HG03066 (cell line): Measurements from ENCODE around the gene NQO2.

Source experiments
- ATAC-seq: cut with Tn5 transposase; IDR thresholded peaks from one replicate; pipeline ENCODE4 v1.9.1; 2021; ENCODE audit warnings: low read depth; ENCODE audit not compliant: unreplicated experiment

NQO2 gene

DNA sequence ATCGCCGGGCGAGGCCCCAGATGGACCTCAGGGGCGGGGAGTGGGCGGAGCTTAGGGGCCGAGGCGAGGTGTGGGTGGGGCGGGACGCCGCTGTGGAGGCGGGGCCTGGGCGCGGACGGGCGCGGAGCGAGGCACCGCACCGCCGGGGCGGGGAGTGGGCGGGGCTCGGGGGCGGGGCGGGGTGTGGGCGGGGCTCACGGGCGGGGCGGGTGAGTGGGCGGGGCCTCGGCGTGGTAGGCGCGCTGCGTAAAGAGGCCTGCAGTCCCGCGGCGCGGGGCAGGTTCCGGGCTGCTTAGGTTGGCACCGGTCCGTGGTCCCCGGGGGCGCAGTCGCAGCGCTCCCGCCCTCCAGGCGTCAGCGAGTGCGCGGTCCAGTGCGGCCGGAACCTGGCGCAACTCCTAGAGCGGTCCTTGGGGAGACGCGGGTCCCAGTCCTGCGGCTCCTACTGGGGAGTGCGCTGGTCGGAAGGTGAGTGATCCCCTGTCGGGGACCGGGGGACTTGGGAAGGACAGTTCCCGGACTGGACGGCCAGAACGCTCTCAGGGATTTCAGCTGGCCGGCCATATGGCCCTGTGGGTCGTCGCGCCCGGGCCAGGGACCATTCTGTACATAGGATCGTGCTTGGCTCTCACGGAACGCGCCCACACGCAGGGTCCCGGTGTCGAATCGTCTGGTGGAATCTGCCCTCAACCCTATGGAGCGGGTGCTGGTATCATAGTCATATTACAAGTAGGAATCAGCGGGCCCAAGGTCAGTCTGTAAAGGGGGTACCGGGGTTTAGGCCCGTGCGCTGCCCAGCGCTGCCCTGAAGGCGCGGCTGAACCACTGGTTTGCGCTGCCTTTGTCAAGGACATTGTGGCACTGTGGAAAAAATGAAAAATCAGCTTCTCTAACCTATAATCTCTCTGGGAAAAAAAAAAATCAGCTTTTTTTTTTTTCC, at the start of gene NQO2:
Gene NQO2, plus strand, starts transcription at position 277 of the 940 bp plus-strand sequence. CDS start 6,659 bp downstream, outside the sequence.
- peak; percentile 65 for ATAC-seq

- no peak for ATAC-seq
Observed at GRCh38 chr6:2950713-2951112, 49.0 kb upstream of the NQO2 start.

DNA sequence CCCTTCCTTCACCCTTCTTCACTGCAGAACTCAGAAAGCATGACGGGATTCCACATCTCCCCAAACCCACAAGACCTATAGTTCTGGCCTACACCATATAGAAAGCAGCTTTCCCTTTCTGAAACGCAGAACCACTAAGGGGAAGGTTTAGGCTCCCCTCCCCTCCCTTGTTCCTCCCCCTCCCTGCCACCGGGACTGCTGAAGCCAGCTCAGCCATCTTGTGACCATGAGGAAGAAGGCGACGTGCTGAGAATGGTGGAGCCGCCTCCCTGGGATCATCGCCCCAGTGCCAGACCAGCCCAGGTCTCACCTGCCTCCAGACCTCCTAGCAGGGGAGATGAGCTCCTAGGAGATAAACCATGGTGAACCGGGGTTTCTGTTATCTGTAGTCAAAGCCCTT, 48.0 kb upstream of the NQO2 start:
- no peak for ATAC-seq

DNA sequence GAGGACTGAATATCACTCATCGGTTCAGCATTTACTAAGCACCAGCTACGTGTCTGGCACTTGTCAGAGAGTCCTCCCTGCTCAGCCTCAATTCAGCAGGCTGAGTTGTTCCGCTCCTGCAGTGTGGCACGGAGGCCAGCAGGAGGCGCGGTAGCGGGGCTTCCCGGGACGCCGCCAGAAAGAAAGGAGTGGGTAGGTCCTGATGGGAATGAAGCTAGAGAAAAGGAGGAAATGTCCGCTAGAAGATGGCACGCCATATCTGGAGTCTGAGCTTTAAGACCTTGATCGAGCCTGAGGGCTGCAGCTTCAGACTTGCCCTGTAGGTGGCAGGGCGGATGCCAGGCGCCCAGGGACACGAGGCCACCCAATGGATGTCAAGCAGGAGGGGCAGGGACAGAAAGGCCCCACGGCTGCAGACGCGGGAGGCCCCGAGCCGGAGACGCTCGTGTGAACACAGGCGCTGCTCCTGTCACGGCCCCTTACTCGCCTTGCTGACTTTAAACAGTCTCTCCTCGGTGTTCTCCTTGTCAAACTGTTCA, 47.1 kb upstream of the NQO2 start:
- peak; percentile 66 for ATAC-seq

DNA sequence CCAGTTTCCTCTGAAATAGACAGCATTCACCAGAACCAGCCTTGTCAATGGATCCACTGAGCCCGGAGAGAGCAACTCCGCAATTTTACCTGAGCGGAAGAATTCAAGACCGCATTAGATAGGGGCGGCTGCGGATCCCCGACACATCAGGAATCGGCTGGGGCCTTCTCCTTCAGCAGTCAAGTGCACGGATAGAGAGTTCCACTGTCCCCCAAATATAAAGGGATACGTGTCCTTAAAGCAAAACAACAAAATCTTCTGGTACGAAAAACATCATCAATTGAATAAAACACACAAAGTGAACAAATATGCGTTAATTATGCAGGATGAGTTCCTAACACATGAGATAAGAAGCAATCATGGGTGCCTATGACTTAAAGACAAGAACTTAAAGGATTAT, 46.6 kb upstream of the NQO2 start:
- ATAC-seq, result no peak

DNA sequence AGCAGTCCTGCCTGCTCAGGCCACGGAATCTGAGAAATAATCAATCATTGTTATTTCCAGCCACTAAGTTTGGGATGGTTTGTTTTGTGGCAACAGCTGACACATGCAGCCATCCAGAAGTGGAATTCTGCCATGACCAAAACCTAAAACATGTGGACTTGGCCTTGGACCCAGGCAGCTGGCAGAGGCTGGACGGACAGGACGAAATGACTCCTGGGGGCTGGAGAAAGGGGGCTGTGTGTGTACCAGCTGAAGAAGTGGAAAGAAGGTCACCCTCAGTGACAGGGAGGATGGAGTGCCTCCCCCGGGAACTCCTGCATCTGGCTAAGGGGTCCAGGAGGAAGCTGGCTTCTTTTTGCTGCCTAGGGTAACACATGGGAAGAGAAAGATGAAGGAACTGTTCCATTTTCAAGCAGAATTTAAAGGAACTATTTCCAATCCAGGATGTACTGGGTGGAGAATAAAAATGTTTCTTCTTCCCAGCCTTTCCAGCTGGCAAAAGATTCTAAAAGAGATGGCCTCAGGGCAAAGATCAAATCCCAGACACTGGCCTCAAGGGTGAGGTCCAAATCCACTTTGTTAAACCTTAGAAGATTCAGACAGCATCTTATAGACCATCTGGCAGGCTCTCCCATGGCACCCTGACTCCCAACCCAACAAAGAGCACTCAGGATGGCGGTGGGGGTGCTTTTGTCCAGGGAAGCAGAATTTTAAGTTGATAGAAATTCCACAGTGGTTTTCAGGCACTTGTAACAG, 42.6 kb upstream of the NQO2 start:
- no peak for ATAC-seq

DNA sequence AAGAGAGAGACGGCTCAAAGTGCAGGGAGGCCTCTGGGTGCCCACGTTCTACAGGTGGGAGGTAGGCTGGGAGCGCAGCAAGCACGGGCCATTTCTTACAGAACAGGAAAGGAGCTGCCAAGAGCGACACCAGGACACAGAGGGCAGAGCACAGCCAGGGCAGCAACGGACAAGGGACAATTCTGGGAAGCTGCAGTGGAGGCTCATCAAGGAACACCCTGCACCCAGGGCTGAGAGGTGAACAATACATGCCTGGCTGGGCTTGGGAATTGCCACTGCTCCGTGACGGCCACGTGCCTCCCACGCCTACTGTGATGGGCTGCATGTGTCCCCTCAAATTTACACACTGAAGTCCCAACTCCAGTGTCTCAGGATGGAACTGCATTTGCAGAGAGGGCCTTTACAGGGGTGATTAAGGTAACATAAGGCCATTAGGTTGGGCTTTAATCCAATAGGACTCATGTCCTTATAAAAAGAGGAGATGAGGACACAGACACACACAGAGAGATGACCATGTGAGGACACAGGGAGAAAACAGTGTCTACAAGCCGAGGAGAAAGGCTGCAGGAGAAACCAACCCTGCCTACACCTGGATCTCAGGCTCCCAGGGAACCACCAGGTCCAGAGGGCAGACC, 41.9 kb upstream of the NQO2 start:
- no peak for ATAC-seq

DNA sequence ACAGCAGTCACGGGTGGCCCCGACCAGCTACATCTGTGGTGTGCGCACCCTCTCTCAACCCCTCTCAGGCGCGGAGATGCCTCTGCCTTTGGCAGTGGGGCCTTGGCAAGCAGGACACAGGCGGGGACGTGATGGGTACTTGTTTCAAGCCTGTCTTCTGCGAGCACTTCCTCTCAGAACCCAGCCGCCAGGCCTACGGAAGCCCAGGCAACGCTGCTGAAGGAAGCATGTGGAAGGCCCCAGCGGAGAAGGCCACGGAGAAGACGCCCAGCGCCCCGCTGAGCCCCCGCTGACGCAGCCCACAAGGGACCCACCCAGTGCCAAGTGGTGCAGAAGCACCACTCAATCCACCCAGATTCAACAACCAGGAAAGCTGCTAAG, 41.4 kb upstream of the NQO2 start:
- no peak for ATAC-seq

- ATAC-seq, result no peak
Observed at GRCh38 chr6:2958776-2959175, 40.9 kb upstream of the NQO2 start.

- no peak for ATAC-seq
Observed at GRCh38 chr6:2959909-2960719, 39.6 kb upstream of the NQO2 start.

GRCh38 chr6:2960935-2961334, 38.8 kb upstream of the NQO2 start:
- ATAC-seq, result no peak

- ATAC-seq, result no peak
Observed at GRCh38 chr6:2961506-2961905, 38.2 kb upstream of the NQO2 start.

DNA sequence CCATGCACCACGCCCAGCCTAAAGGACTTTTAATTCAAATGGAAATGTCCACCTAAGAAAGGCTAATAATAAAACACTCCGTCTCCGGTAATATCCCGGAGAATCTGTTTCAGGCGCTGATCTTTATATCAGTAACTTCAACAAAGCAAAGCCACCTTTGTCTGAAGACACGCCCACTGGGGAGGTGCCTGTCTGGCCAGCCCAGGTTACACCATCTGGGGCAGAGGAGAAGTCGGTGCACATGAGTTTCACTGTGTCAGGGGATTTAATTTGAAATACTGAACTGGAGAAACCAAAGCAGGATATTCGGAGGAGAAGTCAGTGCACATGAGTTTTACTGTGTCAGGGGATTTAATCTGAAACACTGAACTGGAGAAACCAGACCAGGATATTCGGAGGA, 37.7 kb upstream of the NQO2 start:
- no peak for ATAC-seq

DNA sequence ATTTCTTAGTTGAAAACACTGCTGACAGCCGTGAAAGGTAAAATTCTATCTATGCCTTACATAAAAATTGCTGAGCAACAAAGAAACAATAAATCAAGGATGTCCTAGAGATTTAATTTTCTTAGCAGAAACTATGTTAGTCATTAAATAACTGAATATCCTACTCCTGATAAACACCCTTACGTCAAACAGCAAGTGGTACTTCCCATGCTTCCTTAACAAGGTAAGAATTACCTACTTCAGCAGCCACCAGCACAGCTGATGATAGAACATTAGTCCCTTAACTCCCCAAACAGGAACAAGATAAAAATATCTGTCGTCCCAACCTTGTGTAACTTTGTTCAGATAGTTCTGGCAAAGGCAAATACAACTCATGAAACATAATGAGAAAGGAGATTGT, 37.1 kb upstream of the NQO2 start:
- ATAC-seq, result no peak

GRCh38 chr6:2963756-2964155, 35.9 kb upstream of the NQO2 start:
- no peak for ATAC-seq

DNA sequence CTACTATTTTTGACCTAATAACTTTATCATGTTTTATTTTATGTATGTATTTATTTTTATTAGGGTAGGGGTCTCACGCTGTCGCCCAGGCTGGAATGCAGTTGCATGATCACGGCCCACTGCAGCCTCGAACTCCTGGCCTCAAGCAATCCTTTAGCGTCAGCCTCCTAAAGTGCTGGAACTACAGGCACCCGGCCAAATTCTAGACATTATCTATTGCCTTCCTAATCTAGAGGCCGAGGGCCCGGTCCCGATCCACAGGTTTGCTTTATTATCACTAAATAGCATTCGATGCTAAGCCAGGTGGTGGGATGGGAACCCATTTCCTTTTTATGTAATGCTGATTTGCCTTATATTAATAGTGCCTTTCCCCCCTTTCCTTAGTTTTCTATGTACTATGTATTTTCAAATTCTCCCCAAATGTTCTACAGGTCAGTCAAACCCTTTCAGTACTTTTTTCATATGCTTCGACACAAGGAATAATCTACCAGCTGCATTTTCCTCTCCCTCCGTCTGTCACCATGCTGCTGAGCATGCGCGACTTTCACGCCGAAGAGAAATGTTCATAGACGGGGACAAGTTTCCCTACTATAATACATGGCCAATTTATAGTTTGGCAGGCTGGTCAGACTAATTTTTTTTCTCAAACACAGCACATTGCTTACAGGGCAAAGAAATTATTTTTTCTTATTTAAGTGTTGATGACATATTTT, 34.7 kb upstream of the NQO2 start:
- ATAC-seq, result no peak

DNA sequence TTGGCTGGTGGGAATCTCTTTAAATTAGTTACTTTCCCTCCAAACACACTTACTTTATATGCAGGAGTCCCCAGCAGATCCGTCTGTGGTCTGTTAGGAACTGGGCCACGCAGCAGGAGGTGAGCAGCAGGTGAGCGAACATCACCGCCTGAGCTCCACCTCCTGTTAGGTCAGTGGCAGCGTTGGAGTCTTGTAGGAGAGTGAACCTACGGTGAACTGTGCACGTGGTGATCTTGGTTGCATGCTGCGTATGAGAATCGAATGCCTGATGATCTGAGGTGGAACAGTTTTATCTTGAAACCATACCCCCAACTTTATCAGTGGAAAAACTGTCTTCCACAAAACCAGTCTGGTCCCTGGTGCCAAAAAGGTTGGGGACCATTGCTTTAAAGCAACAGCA, 33.3 kb upstream of the NQO2 start:
- ATAC-seq, result no peak

DNA sequence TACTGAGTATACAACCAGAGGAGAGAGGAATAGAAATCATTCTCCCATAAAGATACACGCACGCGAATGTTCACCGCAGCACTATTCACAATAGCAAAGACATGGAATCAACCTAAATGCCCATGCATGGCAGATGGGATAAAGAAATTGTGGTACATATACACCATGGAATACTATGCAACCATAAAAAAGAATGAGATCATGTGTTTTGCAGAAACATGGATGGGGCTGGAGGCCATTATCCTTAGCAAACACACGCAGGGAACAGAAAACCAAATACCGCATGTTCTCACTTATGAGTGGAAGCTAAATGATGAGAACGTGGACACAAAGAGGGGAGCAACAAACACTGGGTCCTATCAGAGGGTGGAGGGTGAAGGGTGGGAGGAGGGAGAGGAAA, 31.8 kb upstream of the NQO2 start:
- ATAC-seq, result no peak

DNA sequence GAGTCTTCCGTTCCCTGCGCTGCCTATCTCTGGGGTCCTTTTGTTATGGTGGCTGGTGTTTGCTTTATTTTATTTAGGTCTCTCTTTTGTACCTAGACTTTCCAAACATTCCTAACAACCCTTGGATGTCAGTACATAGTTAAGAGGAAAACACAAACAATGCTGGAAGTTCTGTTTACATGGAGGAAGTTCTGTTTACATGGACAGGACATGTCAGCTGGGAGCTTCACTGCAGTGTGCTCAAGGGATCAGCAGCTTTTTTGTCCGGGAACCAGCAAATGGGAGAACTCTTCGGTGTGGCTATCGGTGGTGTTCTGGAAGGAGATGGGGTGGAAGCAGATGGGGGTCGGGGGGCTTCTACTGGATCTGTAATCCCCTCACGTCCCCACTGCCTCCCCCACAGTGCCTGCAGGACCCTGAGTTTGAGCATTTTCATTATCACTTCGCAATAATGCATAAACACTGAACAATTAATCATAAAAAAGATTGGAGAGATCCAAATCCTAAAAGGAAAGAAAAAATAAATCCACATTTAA, 31.0 kb upstream of the NQO2 start:
- ATAC-seq, result no peak
